Activated CD8-positive, alpha-beta memory T cell treated with anti-CD3 and anti-CD28 coated beads for 48 hours (primary cell): Measurements from ENCODE around the gene ABT1.

Experiments
- DNase-seq, 3 experiments: peaks; one replicate each; pipeline ENCODE4 v3.0.0-alpha.2; 2020; ENCODE audit warnings: low read depth in 2 of 3, low spot score in 2 of 3

The ABT1 gene

GRCh38 chr6:26602262-26602661, 5.5 kb downstream of the ABT1 start:
- no peak for DNase-seq

GRCh38 chr6:26604026-26604425, 7.3 kb downstream of the ABT1 start:
- no peak for DNase-seq

GRCh38 chr6:26604797-26605196, 8.0 kb downstream of the ABT1 start:
- no peak for DNase-seq

- no peak for DNase-seq
Observed at GRCh38 chr6:26607434-26608230, 10.9 kb downstream of the ABT1 start.

- no peak for DNase-seq
Observed at GRCh38 chr6:26609463-26609862, 12.7 kb downstream of the ABT1 start.

- no peak for DNase-seq
Observed at GRCh38 chr6:26611599-26611998, 14.8 kb downstream of the ABT1 start.

- no peak for DNase-seq
Observed at GRCh38 chr6:26613201-26613600, 16.4 kb downstream of the ABT1 start.

GRCh38 chr6:26613689-26614683, 17.2 kb downstream of the ABT1 start:
- no peak for DNase-seq

- no peak for DNase-seq
Observed at GRCh38 chr6:26623339-26623859, 26.6 kb downstream of the ABT1 start.

GRCh38 chr6:26624557-26624956, 27.8 kb downstream of the ABT1 start:
- DNase-seq: no peak

GRCh38 chr6:26627843-26628242, 31.1 kb downstream of the ABT1 start:
- DNase-seq: no peak

GRCh38 chr6:26629359-26629758, 32.6 kb downstream of the ABT1 start:
- no peak for DNase-seq

- DNase-seq: no peak
Observed at GRCh38 chr6:26640806-26641205, 44.1 kb downstream of the ABT1 start.

- no peak for DNase-seq
Observed at GRCh38 chr6:26646074-26646473, 49.3 kb downstream of the ABT1 start.
